ENCODE measurements around the gene SIDT1.
"Not testable (repeated sequence)": the region's sequence is repeated elsewhere in the genome, so short reads cannot be mapped to it uniquely, and the experiment has no call there.

Gene SIDT1

GRCh38 chr3:113600418-113601182, 68.2 kb downstream of the SIDT1 start:
- no peak for DNase-seq

- DNase-seq = no peak
These were observed 68.9 kb downstream of the SIDT1 start for GRCh38 chr3:113601240-113601639.

DNA sequence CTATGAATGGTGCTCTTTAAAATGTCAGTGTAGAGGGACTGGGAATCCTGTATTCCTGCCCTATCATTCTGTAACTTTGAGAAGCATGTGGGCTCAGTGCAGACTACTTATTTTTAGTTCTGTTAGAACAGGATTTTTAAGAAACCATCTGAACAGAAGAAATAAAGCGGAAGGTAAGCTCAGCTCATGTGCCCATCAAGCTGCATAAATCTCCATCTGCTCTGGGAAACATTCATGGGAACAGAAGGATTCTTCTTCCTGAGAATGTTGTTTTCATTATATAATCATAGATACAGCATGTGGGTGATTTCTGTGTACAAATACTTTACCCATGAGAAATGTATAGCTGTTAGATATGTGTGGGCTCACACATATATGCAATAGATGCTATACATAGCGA, 69.9 kb downstream of the SIDT1 start:
- DNase-seq = no peak

GRCh38 chr3:113602836-113603235, 70.5 kb downstream of the SIDT1 start:
- DNase-seq = no peak

DNA sequence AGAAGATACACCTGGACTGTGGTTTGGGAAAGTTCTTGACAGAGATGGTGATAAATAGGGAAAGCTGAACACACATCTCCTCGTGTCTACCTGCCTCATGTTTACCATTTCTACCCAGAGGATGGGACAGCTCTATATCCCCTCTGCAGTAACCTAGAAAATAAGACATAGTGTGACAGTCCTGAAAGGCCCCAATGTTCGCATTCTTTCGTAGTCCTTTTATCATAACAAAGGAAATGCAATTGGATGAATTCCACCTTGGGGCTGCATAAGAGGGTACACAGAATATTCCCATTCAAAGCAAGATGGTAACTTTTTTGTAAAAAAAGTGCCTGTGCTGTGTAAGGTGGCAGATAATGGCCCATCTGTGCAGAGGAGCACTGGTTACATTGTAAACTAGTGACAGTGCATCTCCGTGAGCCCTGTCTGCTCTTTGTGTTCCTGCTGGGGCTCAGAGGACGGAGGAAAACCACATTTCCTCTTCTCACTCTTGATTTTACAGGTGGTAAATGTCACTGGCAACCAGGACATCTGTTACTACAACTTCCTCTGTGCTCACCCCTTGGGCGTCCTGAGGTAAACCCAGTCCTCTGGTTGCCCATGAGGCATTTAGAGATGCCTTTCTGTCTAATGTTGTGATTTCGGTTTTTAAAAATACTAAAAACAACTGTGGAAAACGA, 74.3 kb downstream of the SIDT1 start:
- no peak for DNase-seq

GRCh38 chr3:113607219-113607596, 74.9 kb downstream of the SIDT1 start:
- no peak for DNase-seq

DNA sequence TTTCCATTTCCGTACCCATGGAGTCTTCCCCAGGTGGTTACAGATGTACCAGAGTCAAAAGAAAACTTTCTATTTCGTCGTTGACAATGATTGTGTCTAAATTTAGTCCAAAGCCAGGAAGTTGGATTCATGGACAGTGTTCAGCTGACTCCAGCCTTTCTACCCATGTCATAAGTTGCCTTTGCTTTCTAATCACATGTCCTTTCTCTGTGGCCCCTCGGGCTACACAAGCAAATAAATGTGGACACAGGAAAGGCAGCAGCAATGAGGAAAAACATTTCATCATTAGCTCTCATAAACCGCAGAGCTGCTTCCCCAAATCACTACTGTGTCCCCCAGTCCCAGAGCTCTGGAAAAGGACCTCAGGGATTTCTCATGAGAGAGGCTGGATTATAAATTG, 82.0 kb downstream of the SIDT1 start:
- no peak for DNase-seq

DNA sequence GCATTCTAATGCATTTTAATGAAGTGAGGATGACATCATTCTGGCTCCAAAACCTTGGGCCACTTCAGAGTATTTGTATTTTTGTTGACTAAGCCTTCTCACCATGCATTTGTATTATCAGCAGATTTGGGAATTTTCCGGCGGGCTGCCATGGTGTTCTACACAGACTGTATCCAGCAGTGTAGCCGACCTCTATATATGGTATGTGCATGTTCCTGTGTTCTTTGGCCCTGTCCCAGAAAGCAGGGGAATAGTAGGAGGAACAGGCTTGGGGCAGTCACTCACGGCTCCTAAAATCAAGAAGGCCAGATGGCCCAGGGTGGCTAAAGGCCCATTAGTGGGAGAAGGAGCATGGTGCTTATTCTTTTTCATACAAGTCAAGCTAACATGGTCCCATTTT, 83.6 kb downstream of the SIDT1 start:
- DNase-seq = no peak

DNA sequence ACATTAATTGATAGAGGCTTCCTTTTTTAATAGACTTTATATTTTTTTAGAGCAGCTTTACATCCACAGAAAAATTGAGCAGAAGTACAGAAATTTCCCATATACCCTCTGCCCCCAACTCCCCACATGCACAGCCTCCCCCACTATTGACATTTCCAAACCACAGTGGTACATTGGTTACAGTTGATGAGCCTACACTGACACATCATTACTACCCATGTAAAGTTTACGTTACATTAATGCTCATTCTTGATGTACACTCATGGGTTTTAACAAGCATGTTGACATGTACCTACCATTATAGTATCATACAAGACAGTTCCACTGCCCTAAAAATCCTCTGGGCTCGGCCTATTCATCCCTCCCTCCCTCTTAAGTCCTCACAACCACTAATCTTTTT, 85.4 kb downstream of the SIDT1 start:
- no peak for DNase-seq

GRCh38 chr3:113620091-113620490, 87.7 kb downstream of the SIDT1 start:
- no peak for DNase-seq

- no peak for DNase-seq
These were observed 91.0 kb downstream of the SIDT1 start for GRCh38 chr3:113623324-113623723.

DNA sequence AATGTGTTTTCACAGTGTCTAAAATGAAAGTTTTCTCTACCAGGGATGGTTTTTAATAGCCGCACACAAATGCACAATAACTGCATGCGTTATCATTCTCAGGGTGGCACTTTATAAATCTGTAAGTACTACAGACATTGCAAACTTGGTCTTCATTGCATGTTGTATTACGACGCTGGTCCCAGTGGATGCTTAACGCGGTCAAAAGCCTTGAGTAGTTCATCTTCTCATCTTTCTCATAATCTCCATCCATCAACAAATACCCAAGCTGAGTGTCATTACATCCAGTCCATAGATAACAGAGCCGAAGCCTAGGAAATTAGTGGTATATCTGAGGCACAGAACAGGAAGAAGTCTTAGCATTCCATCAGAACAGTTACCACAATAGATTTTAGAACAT, 91.5 kb downstream of the SIDT1 start:
- no peak for DNase-seq

DNA sequence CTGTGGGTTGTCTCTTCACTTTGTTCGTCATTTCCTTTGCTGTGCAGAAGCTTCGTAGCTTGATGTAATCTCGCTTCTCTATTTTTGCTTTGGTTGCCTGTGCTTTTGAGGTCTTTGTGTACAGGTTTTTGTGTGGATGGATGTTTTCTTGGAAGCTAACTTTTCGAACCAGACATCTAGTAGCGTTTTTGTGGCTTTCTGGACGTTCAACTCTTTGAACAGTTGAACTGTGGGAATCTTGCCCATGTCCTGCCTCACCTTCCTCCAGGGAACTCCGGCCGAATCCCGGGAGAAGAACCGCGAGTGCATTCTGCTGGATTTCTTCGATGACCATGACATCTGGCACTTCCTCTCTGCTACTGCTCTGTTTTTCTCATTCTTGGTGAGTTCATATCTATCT, 93.5 kb downstream of the SIDT1 start:
- DNase-seq = no peak

DNA sequence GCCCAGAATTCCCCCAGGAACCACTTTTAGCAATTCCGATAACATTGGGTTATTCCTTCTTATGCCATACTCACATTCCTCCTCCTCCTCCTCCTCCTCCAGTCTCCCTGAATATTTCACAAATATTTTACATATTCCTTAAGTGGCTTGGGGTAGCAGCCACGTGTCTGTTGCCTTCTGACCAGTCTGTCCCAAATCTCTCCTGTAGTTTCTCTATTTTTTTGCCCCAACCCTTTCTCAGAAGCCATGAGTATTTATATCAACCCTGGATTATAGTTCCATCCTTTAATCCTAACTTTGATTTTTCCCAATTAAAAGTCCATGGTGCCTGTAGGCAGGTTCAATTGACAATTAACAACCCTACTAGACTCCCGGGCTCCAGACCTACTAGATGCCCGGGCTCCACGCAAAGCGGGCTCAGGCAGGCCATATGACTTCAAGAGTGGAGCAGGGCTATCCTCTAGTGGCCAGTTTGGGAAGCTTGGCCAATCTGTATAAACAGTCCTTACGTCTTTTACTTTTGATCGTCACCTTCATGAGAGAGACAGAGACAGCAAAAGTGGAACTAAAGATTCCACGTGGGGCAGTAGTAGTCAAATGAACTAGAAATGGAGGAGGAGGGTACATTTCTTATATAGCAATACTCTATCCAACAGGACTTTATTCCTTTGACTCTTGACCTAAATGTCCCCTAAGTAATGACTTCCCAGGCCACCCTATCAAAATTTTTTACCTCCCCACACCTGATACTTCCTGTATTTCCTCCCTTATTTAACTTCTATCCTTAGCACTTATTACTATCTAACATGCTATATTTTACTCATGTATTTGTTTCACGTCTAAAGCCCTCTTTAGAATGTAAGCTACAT, 94.4 kb downstream of the SIDT1 start:
- DNase-seq = no peak

DNA sequence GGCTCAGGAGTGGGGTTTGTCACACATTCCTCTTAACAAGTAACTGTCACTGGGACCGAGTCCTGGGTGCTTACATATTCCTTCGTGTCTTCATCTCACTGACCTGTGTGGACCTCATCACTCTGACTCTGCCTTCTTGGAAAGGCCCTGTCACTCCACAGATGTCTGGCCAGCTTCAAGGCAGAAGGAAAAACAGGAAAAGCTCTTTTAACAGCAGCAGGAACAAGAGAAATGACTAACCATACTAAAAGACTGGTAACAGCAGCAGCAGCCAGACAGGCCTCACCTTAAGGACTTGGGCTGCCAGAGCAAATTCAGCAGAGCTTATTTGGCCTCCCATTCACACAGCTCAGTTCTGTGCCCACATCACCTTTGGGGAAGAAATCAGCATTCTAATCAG, 96.0 kb downstream of the SIDT1 start:
- no peak for DNase-seq

GRCh38 chr3:113628788-113629187, 96.4 kb downstream of the SIDT1 start:
- no peak for DNase-seq

- DNase-seq = no peak
These were observed 97.4 kb downstream of the SIDT1 start for GRCh38 chr3:113629584-113630421.

DNA sequence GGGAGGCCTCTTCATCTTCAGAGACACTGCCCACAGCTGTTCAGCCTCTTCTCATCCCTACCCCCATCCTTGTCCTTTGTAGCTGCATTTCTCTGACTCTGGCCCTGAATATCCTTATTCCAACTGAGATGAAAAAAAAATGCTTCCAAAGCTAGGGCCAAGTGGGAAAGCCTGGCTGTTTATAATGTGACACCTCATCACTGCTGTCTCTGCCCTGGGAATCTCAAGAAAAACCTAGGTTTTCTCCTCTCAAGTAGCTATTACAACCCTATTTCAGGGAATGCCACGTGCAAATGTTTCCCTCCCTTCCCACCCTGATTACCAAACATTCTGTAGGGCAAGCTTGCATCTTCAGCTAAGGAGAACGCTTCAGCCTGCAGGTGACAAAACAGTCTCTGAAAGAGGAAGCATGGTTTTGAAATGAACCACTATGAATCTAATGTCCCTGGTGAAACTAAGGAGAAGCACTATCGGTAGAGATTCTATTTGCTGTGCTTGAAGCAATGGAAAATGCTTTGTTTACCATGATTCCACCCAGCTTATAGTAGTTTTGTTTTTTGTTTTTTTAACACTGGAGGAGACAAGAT, 98.7 kb downstream of the SIDT1 start:
- DNase-seq = no peak

DNA sequence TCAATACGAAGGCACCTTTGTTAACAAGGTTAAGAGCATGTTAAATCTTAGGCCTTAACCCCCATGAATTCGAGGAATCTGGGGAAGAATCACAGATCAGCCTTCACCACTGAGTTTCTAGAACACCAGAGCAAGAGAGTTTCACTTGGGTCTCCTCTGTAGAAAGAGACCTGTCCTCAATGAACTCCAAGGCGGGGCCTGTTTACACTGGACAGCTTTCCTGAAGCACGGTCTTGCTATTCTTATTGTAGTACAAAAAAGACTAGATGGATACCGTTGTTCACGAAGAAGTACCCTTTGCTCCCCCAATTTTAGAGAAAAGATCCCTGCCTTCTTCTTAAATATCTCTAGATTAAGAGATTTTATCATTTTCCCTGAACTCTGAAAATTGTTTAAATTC, 99.2 kb downstream of the SIDT1 start:
- DNase-seq = no peak

DNA sequence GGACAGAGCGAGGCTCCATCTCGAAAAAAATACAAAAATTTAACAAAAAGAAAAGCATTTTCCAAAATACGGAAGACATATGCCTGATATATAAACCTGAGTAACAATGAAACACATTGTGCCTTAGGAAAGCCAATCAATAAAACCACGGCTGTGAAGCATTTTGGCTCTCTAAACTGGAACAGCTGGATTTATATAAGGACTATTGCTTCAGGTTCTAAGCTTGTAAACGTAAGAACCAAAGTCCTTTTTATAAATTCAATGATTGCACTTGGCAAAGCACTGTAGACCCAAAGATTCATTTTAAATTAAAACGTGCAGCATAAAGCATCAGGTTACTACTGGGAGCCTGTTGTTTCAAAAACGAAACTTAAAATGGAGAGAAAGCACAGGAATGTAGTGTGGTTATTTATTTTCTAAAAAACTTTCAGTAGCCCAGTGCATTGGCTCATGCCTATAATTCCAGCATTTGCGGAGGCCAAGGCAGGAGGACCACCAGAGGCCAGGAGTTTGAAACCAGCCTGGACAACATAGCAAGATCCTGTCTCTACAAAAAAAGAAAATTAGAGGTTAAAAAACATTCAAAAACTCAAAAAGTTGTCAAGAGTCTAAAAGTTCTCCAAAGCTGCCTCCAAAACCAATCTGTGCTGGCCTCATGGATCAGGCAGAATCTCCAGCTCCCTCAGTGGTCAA, 102.6 kb downstream of the SIDT1 start:
- DNase-seq = no peak

GRCh38 chr3:113636034-113636433, 103.7 kb downstream of the SIDT1 start:
- not testable (repeated sequence) for DNase-seq

DNA sequence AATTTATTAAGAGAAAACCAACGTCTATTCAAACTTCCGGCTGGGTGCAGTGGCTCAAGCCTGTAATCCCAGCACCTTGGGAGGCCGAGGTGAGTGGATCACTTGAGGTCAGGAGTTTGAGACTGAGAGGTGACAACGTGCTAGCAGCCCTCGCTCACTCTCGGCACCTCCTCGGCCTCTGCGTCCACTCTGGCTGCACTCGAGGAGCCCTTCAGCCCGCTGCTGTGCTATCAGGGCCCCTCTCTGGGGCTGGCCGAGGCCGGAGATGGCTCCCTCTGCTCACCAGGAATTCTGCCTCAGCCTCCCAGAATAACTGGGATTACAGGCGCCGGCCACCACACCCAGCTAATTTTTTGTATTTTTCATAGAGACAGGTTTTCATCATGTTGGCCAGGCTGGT, 105.4 kb downstream of the SIDT1 start:
- DNase-seq = no peak

All from NCI-H1048 (cell line).